DMS114 treated with DMSO at 0.1 percent for 48 hours (cell line): ENCODE data around the gene GABARAPL1.
"Not testable (repeated sequence)": the region's sequence is repeated elsewhere in the genome, so short reads cannot be mapped to it uniquely, and the experiment has no call there.

Source experiments
- DNase-seq: peaks from one replicate; lab custom pipeline; 2025; ENCODE audit not compliant: unreplicated experiment; lab: John Stamatoyannopoulos, UW

Gene GABARAPL1

DNA sequence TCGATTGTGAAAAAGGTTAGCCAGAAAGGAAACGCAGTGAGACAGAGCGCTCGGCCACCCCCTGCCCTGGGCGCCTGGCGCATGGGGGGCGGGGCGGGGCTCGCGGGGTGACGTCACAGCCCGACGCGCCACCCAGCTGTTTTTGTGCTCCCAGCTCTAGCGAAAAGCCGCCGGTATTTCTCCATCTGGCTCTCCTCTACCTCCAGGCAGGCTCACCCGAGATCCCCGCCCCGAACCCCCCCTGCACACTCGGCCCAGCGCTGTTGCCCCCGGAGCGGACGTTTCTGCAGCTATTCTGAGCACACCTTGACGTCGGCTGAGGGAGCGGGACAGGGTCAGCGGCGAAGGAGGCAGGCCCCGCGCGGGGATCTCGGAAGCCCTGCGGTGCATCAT, at the start of gene GABARAPL1:
TSS of gene GABARAPL1 (plus strand) at position 139 of the 393 bp plus-strand sequence. CDS start at position 392, 253 bp downstream.
- DNase-seq: peak; percentile 61

DNA sequence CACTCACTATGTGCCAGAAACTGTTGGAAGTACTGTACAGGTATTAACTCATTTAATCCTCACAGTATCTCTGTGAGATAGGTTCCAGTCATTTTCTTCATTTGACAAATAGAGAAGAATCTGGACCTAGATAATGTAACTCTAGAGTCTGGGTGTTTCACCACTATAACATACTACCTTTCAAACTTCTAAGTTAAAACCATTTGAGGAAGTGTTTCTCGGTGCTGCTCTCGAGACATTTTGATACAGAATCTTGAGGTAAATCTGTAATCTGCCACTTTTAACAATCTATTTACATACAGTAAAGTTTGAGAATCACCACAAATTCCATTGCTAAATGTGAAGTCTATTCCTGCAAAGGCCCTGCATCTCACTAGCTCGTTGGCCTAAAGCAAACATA, 49.6 kb upstream of the GABARAPL1 start:
- no peak for DNase-seq

DNA sequence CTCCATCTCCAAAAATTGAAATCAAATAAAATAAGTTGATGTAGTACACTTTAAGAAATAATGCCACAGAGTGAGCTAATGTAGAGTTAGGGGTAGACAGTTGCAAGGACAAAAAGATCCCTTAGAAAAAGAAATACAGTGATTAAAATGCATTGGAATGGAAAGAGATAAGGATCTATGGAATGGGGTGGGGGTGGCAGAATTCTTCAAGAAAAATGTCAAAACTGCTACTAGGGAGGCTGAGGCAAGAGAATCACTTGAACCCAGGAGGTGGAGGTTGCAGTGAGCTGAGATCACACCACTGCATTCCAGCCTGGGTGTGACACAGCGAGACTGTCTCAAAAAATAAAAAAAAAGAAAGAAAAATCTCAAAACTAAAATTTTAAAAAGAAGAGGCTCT, 47.3 kb upstream of the GABARAPL1 start:
- DNase-seq: no peak

DNA sequence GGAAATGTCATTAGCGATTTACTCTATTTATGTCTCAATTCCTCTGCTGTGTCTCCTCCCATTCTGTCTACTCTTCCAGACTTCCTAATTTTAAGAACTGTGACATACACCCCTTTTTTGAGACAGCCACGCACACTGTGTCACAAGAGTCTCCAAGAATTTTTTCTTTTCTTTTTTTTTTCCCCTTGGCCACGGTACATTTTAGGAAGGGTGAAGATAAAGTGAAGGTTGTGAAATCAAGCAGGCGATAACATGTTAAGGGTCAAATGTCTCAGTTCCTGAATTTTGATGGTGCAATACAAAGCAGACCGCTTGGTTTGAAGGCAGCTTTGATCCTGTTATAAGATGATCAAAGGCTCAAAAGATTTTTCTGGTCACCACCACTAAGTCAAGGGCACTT, 45.1 kb upstream of the GABARAPL1 start:
- no peak for DNase-seq

DNA sequence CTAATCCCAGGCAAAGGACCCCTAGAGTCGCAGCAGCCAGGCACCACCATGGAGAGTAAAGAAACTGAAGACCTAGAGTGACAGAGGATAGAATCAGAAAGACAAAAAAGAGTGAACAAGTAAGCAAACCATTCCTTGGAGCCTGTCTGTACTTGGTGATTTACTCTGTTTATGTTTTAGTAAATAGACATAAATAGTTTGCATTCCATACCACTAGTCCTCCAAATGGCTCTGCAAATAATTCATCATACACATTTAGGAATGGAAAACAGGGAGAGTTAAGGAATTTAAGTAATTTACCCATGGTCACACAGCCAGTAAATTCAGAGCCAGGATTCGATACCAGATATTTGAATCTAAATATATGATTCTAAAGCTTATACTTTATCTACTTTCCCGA, 43.6 kb upstream of the GABARAPL1 start:
- no peak for DNase-seq

DNA sequence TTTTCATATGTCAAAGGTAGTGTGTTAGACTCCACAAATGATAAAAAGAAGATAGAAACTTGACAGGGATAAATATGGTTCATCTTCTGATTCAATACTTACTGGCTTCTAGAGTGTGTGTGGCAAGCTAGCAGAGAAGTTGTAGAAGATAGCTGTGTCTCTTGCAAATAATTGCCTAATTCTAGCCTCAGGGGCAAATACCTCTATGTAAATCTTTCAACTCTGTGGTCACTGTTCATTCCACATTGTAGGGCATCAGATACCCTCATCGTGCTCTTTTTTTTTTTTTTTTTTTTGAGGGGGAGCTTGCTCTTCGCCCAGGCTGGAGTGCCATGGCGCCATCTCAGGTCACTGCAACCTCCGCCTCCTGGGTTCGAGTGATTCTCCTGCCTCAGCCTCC, 42.5 kb upstream of the GABARAPL1 start:
- DNase-seq: no peak

DNA sequence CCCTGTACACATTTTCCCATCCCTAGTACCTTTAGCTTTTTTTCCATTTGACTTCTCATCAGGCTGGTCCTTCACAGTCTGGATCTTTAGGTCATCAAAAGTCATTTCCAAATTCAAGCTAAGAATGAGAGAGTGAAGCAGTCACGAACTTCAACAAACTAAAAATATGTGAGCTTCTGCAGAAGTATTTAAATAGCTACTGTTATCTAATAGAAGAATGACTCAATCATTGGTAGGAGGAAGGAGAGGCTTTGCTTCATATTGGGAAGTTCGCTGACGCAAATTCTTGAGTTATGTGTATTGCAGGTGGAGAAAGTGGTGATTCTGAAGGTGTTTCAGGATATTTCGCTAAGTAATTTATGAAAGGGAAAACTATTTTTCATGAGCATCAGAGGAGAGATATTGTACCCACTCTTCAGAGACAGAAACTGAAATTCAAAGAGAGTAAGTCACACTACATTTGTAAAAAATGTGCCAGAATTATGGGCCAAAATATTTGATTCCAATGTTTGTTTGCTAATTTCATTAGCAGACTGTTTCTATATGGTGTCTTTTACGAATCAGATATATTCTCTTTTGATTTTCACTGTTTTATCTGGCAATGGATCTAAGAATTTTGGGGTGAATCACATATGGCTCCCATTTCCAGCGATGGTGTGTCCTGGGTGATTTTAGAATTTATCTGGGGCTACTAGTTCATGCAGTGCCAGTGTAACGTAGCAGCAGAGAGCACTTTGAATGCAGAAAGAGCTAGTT, 40.5 kb upstream of the GABARAPL1 start, which contains the start of gene OLR1:
TSS of gene OLR1 (minus strand) at position 160 of the 756 bp plus-strand sequence. CDS start at position 105, 55 bp downstream.
- no peak for DNase-seq

DNA sequence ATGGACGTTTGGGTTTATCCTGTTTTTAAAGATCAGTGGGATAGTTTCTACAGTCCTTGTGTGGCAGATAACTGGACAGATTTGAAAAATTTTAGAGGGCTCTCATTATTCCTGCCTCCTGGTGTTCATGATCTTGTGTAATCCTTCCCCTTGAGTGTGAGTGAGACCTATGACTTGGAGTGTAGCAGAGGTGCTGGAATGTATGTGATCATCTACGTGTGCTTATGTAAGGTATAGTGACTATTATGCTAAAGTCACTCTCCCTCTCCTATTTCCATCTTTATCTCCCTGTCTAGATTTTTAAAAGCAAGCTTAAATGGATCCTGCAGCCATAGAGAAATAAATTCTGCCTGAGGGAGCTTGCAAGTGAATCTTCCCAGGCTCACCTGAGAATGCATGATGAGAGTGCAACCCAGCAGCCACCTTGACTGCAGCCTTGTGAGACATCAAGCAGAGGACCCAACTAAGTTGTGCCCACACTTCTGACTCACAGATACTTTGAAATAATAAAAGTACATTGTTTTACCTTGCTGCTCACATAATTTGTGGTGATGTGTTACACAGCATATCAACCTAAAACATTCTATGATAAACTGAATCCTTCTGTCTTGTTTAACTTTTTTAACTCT, 37.6 kb upstream of the GABARAPL1 start:
- DNase-seq: no peak

DNA sequence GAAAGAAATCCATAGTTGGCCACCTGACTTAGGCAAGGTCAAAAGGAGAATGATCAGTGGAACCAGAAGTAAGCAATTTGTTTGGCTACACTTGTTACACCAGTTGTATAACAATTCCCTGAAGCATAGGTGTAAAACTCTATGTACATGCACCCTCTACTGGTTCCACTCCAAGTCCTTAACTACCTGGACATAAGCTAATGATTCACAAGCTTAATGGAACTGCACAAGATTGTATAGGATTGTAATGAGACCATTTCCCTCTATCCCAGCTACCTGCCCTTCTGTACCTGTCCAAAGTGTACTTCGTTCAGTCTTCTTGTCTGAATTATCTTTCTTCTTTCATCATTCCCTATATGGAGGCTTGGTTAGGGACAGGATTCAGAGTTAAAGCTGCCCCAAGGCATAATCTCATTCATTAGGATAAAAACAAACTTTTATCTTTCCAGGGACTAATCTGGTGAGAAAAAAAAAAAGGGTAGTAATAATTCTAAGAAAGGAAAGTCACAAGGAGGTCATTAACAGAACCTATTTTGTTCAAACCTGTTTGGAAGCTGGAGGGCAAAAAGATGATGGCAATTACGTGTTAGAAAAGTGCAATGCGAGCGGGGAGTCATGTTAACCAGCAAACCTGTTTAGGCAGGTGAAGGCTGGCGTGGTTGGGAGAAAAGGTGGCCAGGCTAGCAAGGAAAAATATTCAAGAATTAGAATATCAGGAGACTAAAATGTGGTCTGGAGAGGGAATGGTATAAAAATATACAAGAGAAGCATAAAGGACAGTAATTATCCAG, 36.6 kb upstream of the GABARAPL1 start:
- no peak for DNase-seq

DNA sequence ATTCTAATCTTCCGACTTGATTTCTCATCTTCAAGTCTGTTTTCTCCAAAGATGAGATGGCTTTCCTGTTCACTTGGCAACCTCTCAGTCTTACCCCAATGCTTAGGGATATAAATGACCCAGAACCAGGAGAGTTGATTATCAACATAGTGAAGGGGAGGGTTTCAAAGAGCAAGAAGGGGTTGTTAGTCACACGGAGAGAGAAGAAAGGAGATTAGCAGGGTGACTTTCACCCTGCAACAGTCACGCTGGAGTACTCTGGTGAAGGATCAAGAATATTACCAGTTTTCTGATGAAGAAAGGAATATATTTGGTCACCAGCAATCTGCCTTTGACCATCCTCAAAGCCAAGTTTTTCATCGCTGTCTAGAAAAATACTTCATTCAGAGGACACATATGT, 33.9 kb upstream of the GABARAPL1 start, which contains the start of gene TMEM52B:
TSS of gene TMEM52B (plus strand) at position 212 of the 400 bp plus-strand sequence. CDS start 543 bp downstream, outside the sequence.
- no peak for DNase-seq

DNA sequence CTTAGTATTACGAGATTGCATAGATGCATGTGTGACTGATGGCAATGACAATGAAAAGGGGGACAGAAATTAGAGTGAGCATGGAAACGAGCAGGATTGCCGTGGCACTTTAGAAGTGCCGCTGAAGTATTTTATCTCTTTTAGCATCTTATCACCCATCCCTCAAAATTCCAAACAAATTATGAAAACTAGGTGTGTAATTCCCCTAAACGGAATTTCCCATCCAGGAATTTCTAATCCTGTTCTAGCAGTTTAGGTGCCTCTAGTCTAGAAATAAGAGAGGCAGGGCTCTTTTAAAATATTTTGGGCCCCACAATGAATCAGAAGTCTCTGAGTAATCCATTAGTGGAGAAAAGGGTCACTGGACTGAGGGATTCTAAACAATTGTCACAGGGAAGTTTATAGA, 32.9 kb upstream of the GABARAPL1 start:
- no peak for DNase-seq

DNA sequence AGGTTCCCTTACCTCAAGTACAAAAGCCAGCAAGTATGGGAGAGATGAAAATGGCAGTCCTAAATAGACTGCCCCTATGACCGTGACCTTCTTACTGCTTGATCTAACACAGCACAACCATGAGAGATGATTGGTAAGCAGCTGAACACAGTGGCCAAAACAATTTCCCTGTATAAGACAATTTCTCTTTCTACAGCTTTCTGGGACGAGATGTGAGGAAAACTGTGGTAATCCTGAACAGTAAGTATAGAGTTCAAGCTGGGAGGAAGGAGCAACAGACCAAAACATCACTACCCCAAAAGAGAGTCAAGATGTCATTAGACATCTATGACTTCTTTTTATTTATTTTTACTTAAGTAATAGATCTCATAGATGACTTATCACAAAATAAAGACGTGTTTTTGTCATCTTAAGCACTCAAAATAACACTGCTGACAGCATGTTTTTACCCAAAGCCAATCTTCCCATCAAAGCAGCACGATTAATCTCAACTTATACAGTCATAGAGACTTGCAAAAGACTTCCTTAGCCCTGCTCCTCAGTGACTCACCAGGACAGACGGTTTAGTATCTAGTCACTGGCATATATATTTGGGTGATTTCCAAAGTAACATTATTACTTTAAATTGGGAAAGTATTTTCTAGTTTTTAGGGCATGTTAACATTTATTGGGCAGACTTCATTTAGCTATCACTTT, 30.2 kb upstream of the GABARAPL1 start:
- DNase-seq: no peak

DNA sequence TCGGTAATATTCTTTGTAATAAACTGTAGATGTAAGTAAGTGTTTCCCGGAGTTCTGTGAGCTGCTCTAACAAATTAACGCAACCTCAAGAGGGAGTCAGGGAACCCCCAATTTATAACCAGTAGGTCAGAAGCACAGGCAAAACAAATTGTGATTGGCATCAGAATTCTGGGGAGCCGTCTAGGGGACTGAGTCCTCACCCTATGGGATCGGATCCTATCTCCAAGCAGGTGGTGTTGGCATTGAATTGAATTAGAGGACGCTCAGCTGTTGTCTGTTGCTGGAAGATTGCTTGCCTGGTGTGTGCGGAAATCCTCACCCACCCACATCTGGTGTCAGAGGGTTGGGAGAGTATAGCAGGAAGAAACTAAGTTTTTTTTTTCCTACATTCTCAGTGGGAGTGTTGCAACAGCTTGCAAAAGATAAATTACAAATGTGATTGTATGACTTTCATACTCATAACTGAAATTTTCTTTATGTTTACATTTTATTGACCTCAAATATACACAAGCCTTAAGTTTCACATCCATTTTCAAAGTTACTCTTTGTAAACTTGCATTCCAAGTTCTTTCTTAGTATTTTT, 28.3 kb upstream of the GABARAPL1 start:
- no peak for DNase-seq

DNA sequence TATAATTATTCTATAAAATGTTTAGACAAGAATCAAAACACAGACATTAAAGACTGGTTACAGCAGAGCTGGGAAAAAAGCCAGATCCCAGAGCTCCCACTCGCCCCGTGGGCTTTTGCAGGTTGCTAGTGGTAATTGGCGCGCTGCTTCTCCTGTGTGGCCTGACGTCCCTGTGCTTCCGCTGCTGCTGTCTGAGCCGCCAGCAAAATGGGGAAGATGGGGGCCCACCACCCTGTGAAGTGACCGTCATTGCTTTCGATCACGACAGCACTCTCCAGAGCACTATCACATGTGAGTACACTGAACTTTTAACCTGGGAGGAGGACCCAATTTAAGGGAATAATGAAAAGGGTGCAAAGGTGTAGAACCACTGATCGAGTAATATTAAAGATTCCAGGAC, 26.4 kb upstream of the GABARAPL1 start:
- no peak for DNase-seq

DNA sequence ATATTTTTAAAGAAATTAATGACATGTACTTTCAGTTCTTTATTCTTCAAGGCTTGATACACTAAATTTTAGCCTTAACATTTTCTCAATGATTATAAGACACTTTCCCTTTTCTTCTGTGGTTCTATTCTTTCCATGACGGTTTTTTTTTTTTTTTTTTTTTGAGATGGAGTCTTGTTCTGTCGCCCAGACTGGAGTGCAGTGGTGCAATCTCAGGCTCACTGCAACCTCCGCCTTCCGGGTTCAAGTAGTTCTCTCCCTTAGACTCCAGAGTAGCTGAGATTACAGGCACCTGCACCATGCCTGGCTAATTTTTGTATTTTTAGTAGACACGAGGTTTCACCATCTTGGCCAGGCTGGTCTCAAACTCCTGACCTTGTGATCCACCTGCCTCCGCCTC, 25.7 kb upstream of the GABARAPL1 start:
- DNase-seq: not testable (repeated sequence)

DNA sequence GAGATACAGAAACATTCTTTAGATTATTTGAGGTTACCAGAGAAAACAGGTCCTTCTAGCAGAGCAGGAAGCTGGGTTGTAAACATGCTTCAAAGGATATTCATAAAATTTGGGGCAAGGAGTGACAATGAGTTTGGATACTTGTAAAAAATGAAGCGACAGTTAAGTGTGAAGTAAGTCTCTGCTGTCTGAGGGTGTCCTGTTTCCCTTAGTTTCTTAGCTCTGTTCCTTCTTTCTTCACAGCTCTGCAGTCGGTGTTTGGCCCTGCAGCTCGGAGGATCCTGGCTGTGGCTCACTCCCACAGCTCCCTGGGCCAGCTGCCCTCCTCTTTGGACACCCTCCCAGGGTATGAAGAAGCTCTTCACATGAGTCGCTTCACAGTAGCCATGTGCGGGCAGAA, 23.0 kb upstream of the GABARAPL1 start:
- no peak for DNase-seq

DNA sequence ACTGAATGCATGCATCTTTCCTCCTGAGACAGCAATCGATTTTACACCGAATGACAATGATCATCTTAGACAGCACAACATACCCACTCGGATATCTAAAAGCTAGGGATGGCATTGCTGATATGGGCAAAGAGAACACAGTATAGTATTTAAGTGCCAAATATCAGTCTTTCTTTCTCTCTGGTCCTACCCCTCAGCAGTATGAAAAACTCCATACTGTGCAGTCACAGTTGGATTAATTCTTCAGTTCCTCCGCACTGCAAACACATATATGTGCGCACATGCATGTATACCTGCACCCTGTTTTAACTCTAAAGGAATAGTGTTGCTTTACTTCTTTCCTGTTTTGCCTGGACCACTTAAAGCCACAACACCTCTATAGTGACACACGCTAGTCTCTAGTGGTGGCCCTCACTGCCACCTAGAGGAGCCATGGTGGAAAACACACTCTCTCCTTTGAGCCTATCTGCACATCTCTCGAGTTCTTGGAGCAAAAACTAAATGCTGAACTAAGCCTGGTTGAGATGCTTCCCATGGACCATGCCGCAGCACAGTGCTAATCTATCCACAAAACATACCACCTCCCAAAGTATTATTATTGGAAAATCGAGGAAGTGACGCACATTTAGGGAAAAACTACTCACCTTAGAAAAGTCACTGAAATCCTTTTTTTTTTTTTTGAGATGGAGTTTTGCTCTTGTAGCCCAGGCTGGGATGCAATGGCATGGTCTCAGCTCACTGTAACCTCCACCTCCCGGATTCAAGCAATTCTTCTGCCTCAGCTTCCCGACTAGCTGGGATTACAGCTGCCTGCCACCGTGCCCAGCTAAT, 21.9 kb upstream of the GABARAPL1 start:
- peak; percentile 63 for DNase-seq

DNA sequence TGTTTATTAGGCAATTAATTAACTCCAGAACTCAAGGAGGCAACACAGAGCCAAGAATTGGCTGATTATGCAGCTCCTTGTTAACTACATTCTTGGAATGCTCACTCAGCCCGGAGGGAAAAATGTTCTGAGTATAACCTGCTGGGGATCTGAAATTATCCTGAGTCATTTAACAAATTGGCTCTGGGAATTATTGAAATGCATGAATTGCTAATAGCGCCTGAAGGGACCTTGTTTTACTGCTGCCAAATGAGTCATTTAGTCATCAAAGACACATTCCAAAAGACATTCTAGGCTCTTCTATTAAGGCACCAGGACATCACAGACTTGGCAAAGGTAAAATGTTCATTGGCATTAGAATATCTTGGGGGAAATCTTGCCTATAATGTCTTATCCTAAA, 20.8 kb upstream of the GABARAPL1 start:
- no peak for DNase-seq

DNA sequence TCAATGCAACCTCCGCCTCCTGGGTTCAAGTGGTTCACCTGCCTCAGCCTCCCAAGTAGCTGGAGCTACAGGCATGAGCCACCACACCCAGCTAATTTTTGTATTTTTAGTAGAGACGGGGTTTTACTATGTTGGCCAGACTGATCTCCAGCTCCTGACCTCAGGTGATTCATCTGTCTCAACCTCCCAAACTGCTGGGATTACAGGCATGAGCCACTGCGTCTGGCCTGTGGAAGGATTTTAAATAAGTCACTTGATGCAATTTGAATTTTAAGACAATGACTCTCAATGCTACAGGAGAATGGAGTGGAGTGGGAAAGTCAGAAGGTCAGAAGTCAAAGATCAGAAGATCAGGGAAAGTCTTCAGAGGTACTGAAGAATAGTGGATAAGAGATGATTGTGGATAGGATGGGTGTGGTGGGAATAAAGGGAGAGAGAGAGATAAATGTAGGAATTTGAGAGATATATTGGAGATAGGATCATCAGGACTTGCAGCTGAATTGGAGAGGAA, 18.5 kb upstream of the GABARAPL1 start:
- no peak for DNase-seq

DNA sequence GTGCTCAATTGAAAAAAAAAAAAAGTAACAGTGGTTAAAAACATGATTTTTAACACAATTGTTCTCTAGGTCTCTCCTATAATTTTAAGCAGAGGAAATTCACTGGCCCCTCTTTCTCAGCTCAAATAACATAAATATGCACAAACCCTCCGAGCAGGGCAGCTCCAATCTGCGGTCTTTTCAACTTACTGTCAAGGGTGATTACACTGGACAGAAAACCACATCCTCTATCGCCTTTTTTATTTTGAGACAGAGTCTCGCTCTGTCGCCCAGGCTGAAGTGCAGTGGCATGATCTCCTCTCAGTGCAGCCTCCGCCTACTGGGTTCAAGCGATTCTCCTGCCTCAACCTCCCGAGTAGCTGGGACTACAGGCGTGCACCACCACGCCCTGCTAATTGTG, 16.5 kb upstream of the GABARAPL1 start:
- DNase-seq: no peak
